ENCODE results near the gene GNS. TPM values are rescaled to one million over a fixed set of nuclear protein-coding genes. Genes with fewer than 3 reads are reported as not detected.

The GNS gene
- total RNA-seq, 1 donor from 2014 or later = 76.7 TPM

GRCh38 chr12:64794305-64794704, 35.1 kb upstream of the GNS start:
- Mint-ChIP-seq H3K4me3 (no peak overlapping the region), H3K27ac (no peak overlapping the region), H3K36me3 (no peaks in the 10 kb centered on the region), H3K27me3 (peaks cover under 1% of the 10 kb centered on the region), H3K4me1 (ENCODE audit: unreplicated experiment) (no peaks in the 10 kb centered on the region), H3K9me3 (no peaks in the 10 kb centered on the region)
- no peak for TF ChIP-seq CTCF (conservative IDR thresholded peaks at IDR 0.05)
- DNase-seq (ENCODE audit: extremely low spot score, unreplicated experiment) = no peak

- no peaks in the 10 kb centered on the region for H3K4me1 Mint-ChIP-seq (ENCODE audit: unreplicated experiment)
- no peak for TF ChIP-seq CTCF (conservative IDR thresholded peaks at IDR 0.05)
- H3K27ac Mint-ChIP-seq = no peak overlapping the region
- no peak overlapping the region for H3K4me3 Mint-ChIP-seq
- no peak for DNase-seq (ENCODE audit: extremely low spot score, unreplicated experiment)
- H3K9me3 Mint-ChIP-seq = no peaks in the 10 kb centered on the region
- no peaks in the 10 kb centered on the region for H3K27me3 Mint-ChIP-seq
- no peaks in the 10 kb centered on the region for H3K36me3 Mint-ChIP-seq
Observed at GRCh38 chr12:64793610-64794009, 34.4 kb upstream of the GNS start.

- H3K36me3 Mint-ChIP-seq = no peaks in the 10 kb centered on the region
- TF ChIP-seq CTCF (conservative IDR thresholded peaks at IDR 0.05) = no peak
- no peaks in the 10 kb centered on the region for H3K4me1 Mint-ChIP-seq (ENCODE audit: unreplicated experiment)
- H3K27ac Mint-ChIP-seq = no peak overlapping the region
- no peak for DNase-seq (ENCODE audit: extremely low spot score, unreplicated experiment)
- H3K9me3 Mint-ChIP-seq = no peaks in the 10 kb centered on the region
- no peaks in the 10 kb centered on the region for H3K27me3 Mint-ChIP-seq
- H3K4me3 Mint-ChIP-seq = no peak overlapping the region
Observed at GRCh38 chr12:64792128-64792527, 32.9 kb upstream of the GNS start.

GRCh38 chr12:64791036-64791435, 31.8 kb upstream of the GNS start:
- H3K4me1 Mint-ChIP-seq (ENCODE audit: unreplicated experiment) = no peaks in the 10 kb centered on the region
- no peak for DNase-seq (ENCODE audit: extremely low spot score, unreplicated experiment)
- H3K27me3 Mint-ChIP-seq = no peaks in the 10 kb centered on the region
- no peak overlapping the region for H3K4me3 Mint-ChIP-seq
- no peak for TF ChIP-seq CTCF (conservative IDR thresholded peaks at IDR 0.05)
- no peaks in the 10 kb centered on the region for H3K9me3 Mint-ChIP-seq
- no peaks in the 10 kb centered on the region for H3K36me3 Mint-ChIP-seq
- H3K27ac Mint-ChIP-seq = no peak overlapping the region

- Mint-ChIP-seq H3K4me1 (ENCODE audit: unreplicated experiment) (no peaks in the 10 kb centered on the region), H3K36me3 (no peaks in the 10 kb centered on the region), H3K27me3 (no peaks in the 10 kb centered on the region), H3K27ac (peak overlapping the region; percentile 59), H3K9me3 (no peaks in the 10 kb centered on the region), H3K4me3 (peak overlapping the region; percentile 38)
- no peak for DNase-seq (ENCODE audit: extremely low spot score, unreplicated experiment)
- no peak for TF ChIP-seq CTCF (conservative IDR thresholded peaks at IDR 0.05)
Observed at GRCh38 chr12:64790166-64790565, 31.0 kb upstream of the GNS start.

GRCh38 chr12:64785838-64786237, 26.6 kb upstream of the GNS start:
- peaks cover 33% of the 10 kb centered on the region for H3K27me3 Mint-ChIP-seq
- H3K4me1 Mint-ChIP-seq (ENCODE audit: unreplicated experiment) = peaks cover 12% of the 10 kb centered on the region

More at GRCh38 chr12:64785838-64786237, 26.6 kb upstream of the GNS start:
- Mint-ChIP-seq H3K9me3 (no peaks in the 10 kb centered on the region), H3K36me3 (no peaks in the 10 kb centered on the region), H3K4me3 (no peak overlapping the region), H3K27ac (no peak overlapping the region)
- TF ChIP-seq CTCF (conservative IDR thresholded peaks at IDR 0.05) = no peak
- no peak for DNase-seq (ENCODE audit: extremely low spot score, unreplicated experiment)

All from type B pancreatic cell (in vitro differentiated cells).